Keratinocyte (primary cell): ENCODE data around the gene MTFP1. TPM values are rescaled to one million over a fixed set of nuclear protein-coding genes. Genes with fewer than 3 reads are reported as not detected.

Source experiments
- DNase-seq: peaks from one replicate; pipeline ENCODE4 v3.0.0-alpha.2; 2011; ENCODE audit warnings: low read depth, missing footprints, low spot score
- FAIRE-seq: peaks from 2 replicates; lab custom pipeline; 2011; peaks lifted over from hg19 to GRCh38; lab: Jason Lieb, UNC
- H2AFZ ChIP-seq: 2 replicates; pipeline ENCODE4 v1.6.0; 2012; ENCODE audit warnings: low read length, control low read depth, inconsistent platforms; ENCODE audit not compliant: control insufficient read depth
- H3K27ac ChIP-seq: 2 replicates; pipeline ENCODE4 v1.5.1; 2011; ENCODE audit warnings: low read length; ENCODE audit not compliant: control insufficient read depth, insufficient read depth
- H3K27me3 ChIP-seq: 3 replicates; pipeline ENCODE4 v1.6.0; 2011; ENCODE audit warnings: low read length; ENCODE audit not compliant: control insufficient read depth, insufficient read depth; ENCODE audit errors: extremely low read depth
- H3K36me3 ChIP-seq, 2 experiments: 2 replicates in 1 of 2; 3 replicates in 1 of 2; pipeline ENCODE4 v1.5.1; 2011; ENCODE audit warnings: low read length in 2 of 2, mild to moderate bottlenecking in 1 of 2; ENCODE audit not compliant: control insufficient read depth in 2 of 2, insufficient read depth in 2 of 2; ENCODE audit errors: extremely low read depth in 1 of 2
- H3K4me1 ChIP-seq: 3 replicates; pipeline ENCODE4 v1.5.1; 2011; ENCODE audit warnings: low read length; ENCODE audit not compliant: control insufficient read depth, insufficient read depth; ENCODE audit errors: extremely low read depth
- H3K4me2 ChIP-seq: 3 replicates; pipeline ENCODE4 v1.6.0; 2011; ENCODE audit warnings: low read depth, low read length; ENCODE audit not compliant: control insufficient read depth, insufficient read depth; ENCODE audit errors: extremely low read depth
- H3K4me3 ChIP-seq, 3 experiments: fragments of 200-600 bp in 1 of 3; sonication (generic) in 1 of 3; 2 replicates in 2 of 3; 3 replicates in 1 of 3; pipeline ENCODE4 v1.5.1; 2011 to 2016; ENCODE audit warnings: low read length in 3 of 3, mild to moderate bottlenecking in 3 of 3, control low read depth in 2 of 3, inconsistent platforms in 1 of 3, low read depth in 1 of 3, mixed read lengths in 1 of 3, mixed run types in 1 of 3, moderate library complexity in 1 of 3; ENCODE audit not compliant: control insufficient read depth in 2 of 3, insufficient read depth in 2 of 3; ENCODE audit errors: extremely low read depth in 1 of 3
- H3K79me2 ChIP-seq: 2 replicates; pipeline ENCODE4 v1.6.0; 2012; ENCODE audit warnings: low read length; ENCODE audit not compliant: control insufficient read depth, insufficient read depth
- H3K9ac ChIP-seq: 3 replicates; pipeline ENCODE4 v1.6.0; 2011; ENCODE audit warnings: low read length; ENCODE audit not compliant: control insufficient read depth, insufficient read depth; ENCODE audit errors: extremely low read depth
- H3K9me1 ChIP-seq: 3 replicates; pipeline ENCODE4 v1.6.0; 2011; ENCODE audit warnings: low read length; ENCODE audit not compliant: control insufficient read depth, insufficient read depth; ENCODE audit errors: extremely low read depth
- H3K9me3 ChIP-seq: 2 replicates; pipeline ENCODE4 v1.5.1; 2012; ENCODE audit warnings: low read depth, low read length; ENCODE audit not compliant: control insufficient read depth
- H4K20me1 ChIP-seq: 3 replicates; pipeline ENCODE4 v1.6.0; 2011; ENCODE audit warnings: low read length; ENCODE audit not compliant: control insufficient read depth, insufficient read depth; ENCODE audit errors: extremely low read depth
- EZH2 ChIP-seq: IDR thresholded peaks from one replicate; pipeline ENCODE4 v1.6.1; 2012; ENCODE audit warnings: inconsistent platforms, mild to moderate bottlenecking, low read length, moderate library complexity
- dilution Hi-C: fragments of 300-500 bp; cut with MboI; formaldehyde crosslinking; loops from one replicate; pipeline ENCODE4 v1.7.0; 2020; ENCODE audit warnings: low sequenced_read_pairs; ENCODE audit not compliant: extremely low pct_ligation_motif_present
- polyA minus RNA-seq, 3 experiments: library from RNA; depleted of rRNA, polyadenylated mRNA; stranded (reverse); fragments of >200 nt; gene quantifications; 1 replicate in 1 of 3; 2 replicates in 1 of 3; 3 replicates in 1 of 3; pipeline ENCODE4 v1.2.3, GENCODE V29; 2011
- polyA plus RNA-seq, 5 experiments: library from polyadenylated mRNA; depleted of rRNA in 3 of 5; stranded (reverse) in 3 of 5; stranded (forward) in 1 of 5; unstranded in 1 of 5; fragments of >200 nt; gene quantifications; 1 replicate in 1 of 5; 2 replicates in 3 of 5; 3 replicates in 1 of 5; pipeline versions ENCODE4 v1.2.1 to v1.2.3, GENCODE V29; 2011 to 2012; ENCODE audit warnings: missing spikeins in 2 of 5, low read depth in 1 of 5, low replicate concordance in 1 of 5
- TF ChIP-seq, protein P1 (sequence below), 3 experiments: IDR thresholded peaks in 1 of 3; conservative IDR thresholded peaks in 1 of 3; optimal IDR thresholded peaks in 1 of 3; 2 replicates in 2 of 3; 3 replicates in 1 of 3; pipeline versions ENCODE3 to v1.5.1; 2011; ENCODE audit warnings: low read length in 3 of 3, mild to moderate bottlenecking in 3 of 3, moderate library complexity in 2 of 3, control low read depth in 1 of 3, inconsistent platforms in 1 of 3; ENCODE audit not compliant: insufficient read depth in 2 of 3; ENCODE audit errors: extremely low read depth in 1 of 3

MTFP1 gene, protein sequence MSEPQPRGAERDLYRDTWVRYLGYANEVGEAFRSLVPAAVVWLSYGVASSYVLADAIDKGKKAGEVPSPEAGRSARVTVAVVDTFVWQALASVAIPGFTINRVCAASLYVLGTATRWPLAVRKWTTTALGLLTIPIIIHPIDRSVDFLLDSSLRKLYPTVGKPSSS
- polyA plus RNA-seq: 5.7 to 13.7 TPM (median 8.4 TPM) in 3 replicates
- polyA plus RNA-seq (2011; ENCODE audit: low read depth): 4.2 TPM
- 4.3 and 6.2 TPM in 2 replicates for polyA plus RNA-seq (2011; cell fraction: cytosol; rRNA removed)
- 4.4 and 4.7 TPM in 2 replicates for polyA plus RNA-seq (2011; cell fraction: nucleus; rRNA removed)
- 4.5 and 14.9 TPM in 2 replicates for polyA plus RNA-seq (2012; ENCODE audit: low replicate concordance)
- polyA minus RNA-seq: 0.56 to 11.7 TPM (median 5.0 TPM) in 3 replicates
- 8.8 TPM for polyA minus RNA-seq (2011; cell fraction: cytosol; rRNA and poly(A)+ RNA removed)
- polyA minus RNA-seq (2011; cell fraction: nucleus; rRNA and poly(A)+ RNA removed): 1.2 and 1.3 TPM in 2 replicates

DNA sequence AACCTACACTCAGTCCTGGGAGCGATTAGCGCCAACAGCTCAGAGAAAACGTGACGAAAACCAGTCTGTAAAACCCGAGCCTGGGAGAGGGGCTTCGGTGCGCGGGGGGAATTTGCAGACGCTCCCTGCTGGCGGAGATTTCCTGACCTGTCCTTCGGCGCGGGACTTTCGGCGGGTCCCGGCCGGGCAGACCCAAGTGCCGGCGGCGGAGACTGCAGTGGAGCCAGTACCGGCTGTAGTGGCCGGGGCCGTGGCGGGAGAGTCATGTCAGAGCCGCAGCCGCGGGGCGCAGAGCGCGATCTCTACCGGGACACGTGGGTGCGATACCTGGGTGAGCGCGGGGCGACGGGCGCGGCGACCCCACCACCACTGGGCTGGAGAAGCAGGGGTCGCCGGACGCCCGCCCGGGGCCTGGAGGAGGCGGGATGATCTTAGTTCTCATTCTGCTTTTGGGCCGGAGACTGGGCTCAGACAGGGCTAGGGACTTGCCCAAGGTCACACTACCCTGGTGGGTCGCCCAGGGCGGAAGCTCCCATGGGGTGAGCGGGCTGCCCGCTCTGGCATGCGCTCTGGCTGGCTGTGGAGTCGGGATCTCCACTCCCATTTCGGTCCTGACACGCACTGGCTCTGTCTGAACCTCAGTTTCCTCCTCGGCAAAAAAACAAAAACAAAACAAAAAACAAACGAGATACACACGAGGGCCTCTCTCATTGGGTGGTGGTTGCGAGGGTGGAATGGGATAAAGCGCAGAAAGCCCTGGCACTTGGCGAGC is at the start of gene MTFP1:
Gene MTFP1, plus strand, starts transcription at position 153 of the 772 bp plus-strand sequence. Its CDS starts 112 bp downstream, at position 265.
- Histone ChIP-seq H3K36me3 (peaks cover 2 to 8% of the 10 kb centered on the region in 2 experiments), H3K27ac (peak within 1 kb of the TSS; percentile 95), H3K9me3 (no peaks in the 10 kb centered on the region), H3K27me3 (no peaks in the 10 kb centered on the region), H3K4me3 (peak within 1 kb of the TSS; percentile 43 to 80 (median 66)), H3K9me1 (no peaks in the 10 kb centered on the region), H2AFZ (peak within 1 kb of the TSS; percentile 68), H3K4me2 (peak within 1 kb of the TSS; percentile 88), H3K9ac (peak within 1 kb of the TSS; percentile 89), H3K4me1 (peaks cover 55% of the 10 kb centered on the region), H3K79me2 (no peaks in the 10 kb centered on the region), H4K20me1 (no peaks in the 10 kb centered on the region)
- no peak for TF ChIP-seq EZH2
- TF ChIP-seq, protein P1, sequence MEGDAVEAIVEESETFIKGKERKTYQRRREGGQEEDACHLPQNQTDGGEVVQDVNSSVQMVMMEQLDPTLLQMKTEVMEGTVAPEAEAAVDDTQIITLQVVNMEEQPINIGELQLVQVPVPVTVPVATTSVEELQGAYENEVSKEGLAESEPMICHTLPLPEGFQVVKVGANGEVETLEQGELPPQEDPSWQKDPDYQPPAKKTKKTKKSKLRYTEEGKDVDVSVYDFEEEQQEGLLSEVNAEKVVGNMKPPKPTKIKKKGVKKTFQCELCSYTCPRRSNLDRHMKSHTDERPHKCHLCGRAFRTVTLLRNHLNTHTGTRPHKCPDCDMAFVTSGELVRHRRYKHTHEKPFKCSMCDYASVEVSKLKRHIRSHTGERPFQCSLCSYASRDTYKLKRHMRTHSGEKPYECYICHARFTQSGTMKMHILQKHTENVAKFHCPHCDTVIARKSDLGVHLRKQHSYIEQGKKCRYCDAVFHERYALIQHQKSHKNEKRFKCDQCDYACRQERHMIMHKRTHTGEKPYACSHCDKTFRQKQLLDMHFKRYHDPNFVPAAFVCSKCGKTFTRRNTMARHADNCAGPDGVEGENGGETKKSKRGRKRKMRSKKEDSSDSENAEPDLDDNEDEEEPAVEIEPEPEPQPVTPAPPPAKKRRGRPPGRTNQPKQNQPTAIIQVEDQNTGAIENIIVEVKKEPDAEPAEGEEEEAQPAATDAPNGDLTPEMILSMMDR (optimal IDR thresholded peaks at IDR 0.05 in 1 of 3, IDR thresholded peaks at IDR 0.05 in 1 of 3, conservative IDR thresholded peaks at IDR 0.05 in 1 of 3; ENCODE audit: extremely low read depth in 1 of 3, insufficient read depth in 2 of 3, low read length in 3 of 3): no peak
- dilution Hi-C loops: no loop called here
- DNase-seq (no peak), FAIRE-seq (no peak)

DNA sequence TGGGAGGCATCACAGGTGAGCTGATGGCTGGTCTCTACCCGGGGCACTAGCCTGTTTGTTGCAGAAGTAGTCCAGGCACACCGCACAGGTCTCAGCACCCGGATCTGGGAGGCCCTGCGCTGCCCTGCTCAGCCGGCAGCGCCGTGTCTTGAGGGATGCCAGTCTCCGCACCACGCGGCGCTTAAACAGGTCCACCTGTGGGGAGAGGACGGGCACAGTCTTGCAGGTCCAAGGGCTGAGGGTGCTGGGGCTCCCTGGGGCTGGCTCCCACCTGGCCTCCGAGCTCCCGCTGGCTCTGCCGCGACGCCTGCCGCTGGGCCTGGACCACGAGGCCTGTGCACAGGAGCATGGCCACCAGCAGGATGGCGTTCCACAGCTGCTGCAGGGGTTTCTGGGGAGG is 45.6 kb upstream of the MTFP1 start:
- Histone ChIP-seq H3K36me3 (peaks cover 3 to 27% of the 10 kb centered on the region in 2 experiments), H3K4me3 (no peak overlapping the region), H3K4me1 (no peaks in the 10 kb centered on the region), H3K27me3 (no peaks in the 10 kb centered on the region), H3K27ac (no peak overlapping the region), H3K9ac (no peak overlapping the region), H3K9me3 (no peaks in the 10 kb centered on the region), H3K4me2 (no peak overlapping the region), H3K9me1 (no peaks in the 10 kb centered on the region), H3K79me2 (no peaks in the 10 kb centered on the region), H2AFZ (no peak overlapping the region), H4K20me1 (no peaks in the 10 kb centered on the region)
- dilution Hi-C loops: no loop called here
- DNase-seq: no peak
- TF ChIP-seq, protein P1 (optimal IDR thresholded peaks at IDR 0.05 in 1 of 3, IDR thresholded peaks at IDR 0.05 in 1 of 3, conservative IDR thresholded peaks at IDR 0.05 in 1 of 3; ENCODE audit: extremely low read depth in 1 of 3, insufficient read depth in 2 of 3, low read length in 3 of 3): no peak
- no peak for TF ChIP-seq EZH2
- no peak for FAIRE-seq
